D721Med (cell line): ENCODE results near the gene TMEM161A.

Source experiments
- DNase-seq: peaks from one replicate; pipeline ENCODE4 v3.0.0; 2011; ENCODE audit warnings: low spot score; ENCODE audit not compliant: insufficient read length
- FAIRE-seq: peaks from 2 replicates; lab custom pipeline; 2011; peaks lifted over from hg19 to GRCh38; lab: Jason Lieb, UNC
- CTCF ChIP-seq: IDR thresholded peaks from 2 replicates; pipeline ENCODE4 v1.5.1; 2012; ENCODE audit warnings: mild to moderate bottlenecking, control low read depth; ENCODE audit not compliant: insufficient read depth; ENCODE audit errors: missing control alignments

TMEM161A gene

GRCh38 chr19:19162495-19162894, 24.2 kb upstream of the TMEM161A start:
- no peak for TF ChIP-seq CTCF
- DNase-seq, result no peak
- FAIRE-seq, result no peak

DNA sequence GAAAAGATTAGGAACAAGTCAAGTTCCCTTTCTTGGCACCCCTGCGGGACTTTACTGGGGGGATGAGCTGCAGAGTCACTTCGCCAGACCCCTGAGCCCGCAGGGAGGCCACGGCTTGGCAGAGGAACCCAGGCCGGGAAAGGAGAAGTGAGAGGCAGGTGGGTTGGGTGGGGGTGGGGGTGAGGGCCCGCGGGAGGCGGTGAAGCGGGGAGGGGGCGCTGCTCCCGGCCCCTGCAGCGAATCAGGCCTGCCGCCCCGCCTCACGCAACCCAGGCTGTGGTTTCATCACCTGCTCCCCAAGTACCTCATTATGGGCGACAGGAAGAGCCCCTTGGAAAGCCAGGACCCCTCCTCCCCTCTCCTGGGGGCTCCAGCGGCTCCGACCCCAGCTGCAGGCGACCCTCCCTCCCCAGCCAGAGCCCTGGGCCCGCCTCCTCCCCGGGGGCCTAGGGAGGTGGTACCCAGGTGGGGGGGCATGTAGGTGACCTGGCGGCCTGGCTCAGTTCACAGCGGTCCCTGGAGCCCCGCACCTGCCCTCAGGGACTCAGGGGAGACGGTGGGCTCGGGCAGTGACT, 22.3 kb upstream of the TMEM161A start:
- FAIRE-seq (no peak), DNase-seq (no peak)
- TF ChIP-seq CTCF, result no peak

DNA sequence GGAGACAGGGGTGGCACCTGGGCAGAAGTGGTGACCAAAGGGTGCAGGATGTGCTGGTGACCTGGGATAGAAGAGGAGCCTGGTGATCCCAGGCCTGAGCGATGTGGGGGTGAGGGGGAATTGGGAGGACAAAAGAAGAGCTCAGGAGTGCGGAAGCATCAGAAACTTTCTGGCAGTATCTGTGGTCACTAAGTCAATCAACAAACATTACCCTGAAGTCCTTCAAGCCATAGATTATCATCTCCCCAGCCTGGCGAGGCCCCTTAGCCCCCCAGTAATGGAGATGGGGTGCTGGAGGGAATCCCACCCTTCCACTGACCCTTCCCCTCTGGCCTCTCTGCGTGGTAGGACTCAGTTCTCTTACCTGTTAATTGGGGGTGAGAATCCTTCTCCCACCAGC, 21.3 kb upstream of the TMEM161A start:
- DNase-seq (no peak), FAIRE-seq (no peak)
- no peak for TF ChIP-seq CTCF

DNA sequence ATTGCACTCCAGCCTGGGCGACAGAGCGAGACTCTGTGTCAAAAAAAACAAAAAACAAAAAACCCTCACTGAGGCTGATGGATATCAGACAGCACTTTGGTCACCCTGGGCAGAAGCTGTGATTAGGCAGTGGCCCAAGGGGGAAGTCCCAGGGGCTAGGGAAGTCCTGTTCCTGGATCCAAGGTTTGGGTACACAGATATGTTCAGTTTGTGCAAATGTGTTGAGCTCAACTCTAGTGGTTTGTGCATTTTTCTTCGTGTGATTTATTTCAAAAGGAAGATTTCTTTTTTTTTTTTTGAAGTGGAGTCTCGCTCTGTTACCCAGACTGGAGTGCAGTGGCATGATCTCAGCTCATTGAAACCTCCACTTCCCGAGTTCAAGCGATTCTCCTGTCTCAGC, 19.5 kb upstream of the TMEM161A start:
- DNase-seq (no peak), FAIRE-seq (no peak)
- TF ChIP-seq CTCF, result no peak

DNA sequence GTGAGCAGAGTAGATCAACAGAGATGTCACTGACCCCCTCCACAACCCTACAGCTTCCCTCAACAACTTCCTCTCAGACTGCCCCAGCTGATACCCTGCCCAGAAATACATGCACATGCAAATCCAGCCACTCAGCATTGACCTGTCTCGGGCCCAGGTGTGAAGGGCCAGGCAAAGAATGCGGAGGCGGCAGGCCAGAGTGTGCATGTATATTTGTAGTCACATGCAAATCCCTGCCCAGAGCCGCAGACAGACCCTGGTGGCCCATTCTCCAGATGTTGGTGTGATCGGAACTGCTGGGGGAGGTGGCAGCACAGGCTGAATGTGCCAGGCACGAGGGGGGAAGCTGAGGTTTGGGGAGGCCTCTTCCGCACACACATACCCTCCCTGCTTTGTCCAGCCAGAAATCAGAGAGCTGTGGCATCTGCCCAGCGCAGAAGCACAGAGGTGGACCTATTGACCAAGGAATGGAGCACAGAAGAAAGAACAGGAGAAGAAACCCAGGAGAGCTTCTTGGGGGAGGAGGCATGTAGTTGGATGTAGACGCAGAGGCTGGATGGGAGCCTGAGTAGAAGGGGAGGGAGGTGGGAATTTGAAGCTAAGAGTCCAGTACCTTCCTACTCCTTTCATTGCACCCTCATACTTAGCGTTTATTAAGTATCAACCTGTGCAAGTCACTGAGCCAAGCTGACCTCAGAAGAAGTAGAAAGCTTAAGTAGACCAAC, 17.4 kb upstream of the TMEM161A start:
- FAIRE-seq, result no peak
- no peak for DNase-seq
- TF ChIP-seq CTCF, result no peak

DNA sequence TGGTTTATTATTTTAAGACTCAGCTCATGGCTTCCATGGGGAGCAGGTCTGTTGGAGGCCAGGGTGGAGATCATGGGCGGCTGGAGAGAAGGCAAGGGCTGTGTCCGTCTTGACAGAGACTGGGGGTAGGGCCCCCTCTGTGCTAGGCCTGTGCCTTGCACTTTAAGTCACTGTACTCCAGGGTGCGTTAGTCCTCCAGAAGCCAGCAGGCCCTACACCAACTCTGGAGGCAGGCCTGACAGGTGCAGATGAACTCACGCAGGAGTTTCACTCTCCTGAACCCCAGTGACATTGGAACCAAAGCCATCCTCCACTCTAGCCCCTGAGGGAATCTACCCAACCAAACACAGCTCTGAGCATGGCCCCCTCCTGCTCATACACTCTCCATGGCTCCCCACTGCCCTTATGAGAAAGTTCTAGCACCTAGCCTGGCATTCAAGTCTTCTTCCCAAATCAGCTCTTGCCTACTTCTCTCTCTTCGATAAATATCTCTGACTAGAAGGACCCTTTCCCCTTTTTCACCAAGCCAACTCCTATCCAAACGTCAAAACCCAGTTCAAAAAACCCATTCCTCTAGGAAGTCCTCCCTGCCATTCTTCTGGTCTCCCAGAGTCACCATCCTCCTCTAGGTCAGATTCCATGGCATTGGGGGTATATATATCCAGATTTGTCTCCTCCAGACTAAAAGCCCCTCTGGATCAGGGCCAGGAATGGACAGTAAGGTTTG, 16.7 kb upstream of the TMEM161A start:
- FAIRE-seq, result no peak
- TF ChIP-seq CTCF, result no peak
- DNase-seq, result no peak
